Right atrium auricular region (tissue), 2 donors: ENCODE measurements around the gene TMCO4. TPM values are rescaled to one million over a fixed set of nuclear protein-coding genes. Genes with fewer than 3 reads are reported as not detected.

ENCODE experiments used
- DNase-seq: peaks from one replicate; pipeline ENCODE4 v3.0.0-alpha.2; 2019; ENCODE audit warnings: low spot score
- H3K27ac ChIP-seq, 2 donors: fragments of 200-600 bp; sonication (generic); 1 replicate in 1 of 2; 2 replicates in 1 of 2; pipeline ENCODE4 v1.5.1; 2016 to 2019
- H3K27me3 ChIP-seq, 2 donors: fragments of 200-600 bp; sonication (generic); one replicate each; pipeline versions ENCODE4 v1.5.1 to v1.6.0; 2017 to 2019
- H3K36me3 ChIP-seq: fragments of 200-600 bp; sonication (generic); one replicate; pipeline ENCODE4 v1.5.1; 2016
- H3K4me1 ChIP-seq, 2 donors: fragments of 200-600 bp; sonication (generic); one replicate each; pipeline versions ENCODE4 v1.5.1 to v1.6.0; 2017 to 2019
- H3K4me3 ChIP-seq, 2 donors: fragments of 200-600 bp; sonication (generic); 1 replicate in 1 of 2; 2 replicates in 1 of 2; pipeline ENCODE4 v1.5.1; 2017 to 2019; ENCODE audit warnings: mild to moderate bottlenecking in 1 of 2, moderate library complexity in 1 of 2
- H3K9me3 ChIP-seq, 2 donors: fragments of 200-600 bp; sonication (generic); one replicate each; pipeline ENCODE4 v1.5.1; 2019
- CTCF ChIP-seq, 2 donors: fragments of 200-600 bp; sonication (generic); IDR thresholded peaks; one replicate each; pipeline ENCODE4 v1.5.1; 2019; ENCODE audit warnings: antibody characterized with exemption in 2 of 2
- total RNA-seq, 2 donors: library from RNA; depleted of rRNA; stranded (reverse); fragments of >200 nt; gene quantifications; one replicate each; pipeline ENCODE4 v1.1.0, GENCODE V29; 2016

Gene TMCO4
- total RNA-seq, 2 donors from 2014 or later: 5.7 to 10.7 TPM

GRCh38 chr1:19815801-19816736 lies 16.4 kb upstream of the TMCO4 start:
- H3K27me3 ChIP-seq: no peaks in the 10 kb centered on the region
- no peak overlapping the region for H3K27ac ChIP-seq
- H3K4me3 ChIP-seq: no peak overlapping the region
- no peaks in the 10 kb centered on the region for H3K36me3 ChIP-seq
- DNase-seq: no peak
- TF ChIP-seq CTCF (IDR thresholded peaks at IDR 0.05): no peak
- H3K4me1 ChIP-seq: no peaks in the 10 kb centered on the region
- no peaks in the 10 kb centered on the region for H3K9me3 ChIP-seq

- H3K4me3 ChIP-seq: no peak within 1 kb of the TSS
- no peak for DNase-seq
- no peak within 1 kb of the TSS for H3K27ac ChIP-seq
- TF ChIP-seq CTCF (IDR thresholded peaks at IDR 0.05): no peak
- no peaks in the 10 kb centered on the region for H3K9me3 ChIP-seq
- no peaks in the 10 kb centered on the region for H3K27me3 ChIP-seq
- H3K36me3 ChIP-seq: no peaks in the 10 kb centered on the region
- H3K4me1 ChIP-seq: no peaks in the 10 kb centered on the region
Measured at GRCh38 chr1:19814681-19815503, 15.2 kb upstream of the TMCO4 start, which contains the start of gene RNF186. TSS of gene RNF186 (minus strand) at chr1:19815283. CDS start at chr1:19815101, 182 bp downstream.

GRCh38 chr1:19814244-19814661 lies 14.5 kb upstream of the TMCO4 start:
- no peak for TF ChIP-seq CTCF (IDR thresholded peaks at IDR 0.05)
- no peak for DNase-seq
- Histone ChIP-seq H3K9me3 (peaks cover 0 to 2% of the 10 kb centered on the region in 2 donors), H3K27ac (no peak overlapping the region), H3K27me3 (no peaks in the 10 kb centered on the region), H3K4me3 (no peak overlapping the region), H3K4me1 (no peaks in the 10 kb centered on the region), H3K36me3 (no peaks in the 10 kb centered on the region)

- no peaks in the 10 kb centered on the region for H3K36me3 ChIP-seq
- H3K27ac ChIP-seq: no peak overlapping the region
- peaks cover 0 to 5% of the 10 kb centered on the region in 2 donors for H3K9me3 ChIP-seq
- no peak for TF ChIP-seq CTCF (IDR thresholded peaks at IDR 0.05)
- H3K4me1 ChIP-seq: no peaks in the 10 kb centered on the region
- no peaks in the 10 kb centered on the region for H3K27me3 ChIP-seq
- H3K4me3 ChIP-seq: no peak overlapping the region
- DNase-seq: no peak
Measured at GRCh38 chr1:19813643-19813960, 13.9 kb upstream of the TMCO4 start.

GRCh38 chr1:19812875-19813642 lies 13.3 kb upstream of the TMCO4 start:
- no peaks in the 10 kb centered on the region for H3K36me3 ChIP-seq
- no peak overlapping the region for H3K4me3 ChIP-seq
- H3K4me1 ChIP-seq: no peaks in the 10 kb centered on the region
- H3K27ac ChIP-seq: no peak overlapping the region
- no peaks in the 10 kb centered on the region for H3K27me3 ChIP-seq
- H3K9me3 ChIP-seq: peaks cover 0 to 5% of the 10 kb centered on the region in 2 donors
- DNase-seq: no peak
- TF ChIP-seq CTCF (IDR thresholded peaks at IDR 0.05): no peak
